B cell (primary cell): Measurements from ENCODE around the gene PHLDA3. TPM values are rescaled to one million over a fixed set of nuclear protein-coding genes. Genes with fewer than 3 reads are reported as not detected.

ENCODE experiments used
- ATAC-seq: fragments of 200-7000 bp; cut with Tn5 transposase; one replicate; pipeline ENCODE4 v1.10.0; 2021; ENCODE audit warnings: low read depth, mild to moderate bottlenecking, moderate number of reproducible peaks, moderate library complexity
- CTCF ChIA-PET: fragments of 350-600 bp; sonication (Branson Sonifier 250); formaldehyde crosslinking; loops from one replicate; lab custom pipeline; 2021; ENCODE audit warnings: antibody characterized with exemption, inconsistent platforms; lab: Charles Lee
- POLR2A ChIA-PET: fragments of 350-600 bp; sonication (Branson Sonifier 250); formaldehyde crosslinking; loops from one replicate; lab custom pipeline; 2021; ENCODE audit warnings: antibody characterized with exemption; lab: Charles Lee
- DNase-seq: peaks from one replicate; pipeline ENCODE4 v3.0.0; 2013
- H2AFZ ChIP-seq: 2 replicates; pipeline ENCODE4 v1.6.1; 2012; ENCODE audit warnings: mild to moderate bottlenecking, low read depth, low read length; ENCODE audit not compliant: insufficient read depth, poor library complexity, severe bottlenecking
- H3K27ac ChIP-seq, 2 donors: 1 replicate in 1 of 2; 2 replicates in 1 of 2; pipeline ENCODE4 v1.5.1; 2012 to 2013; ENCODE audit warnings: low read length in 2 of 2, mild to moderate bottlenecking in 2 of 2, moderate library complexity in 1 of 2
- H3K27me3 ChIP-seq, 4 experiments: fragments of 200-600 bp in 1 of 4; sonication (generic) in 1 of 4; replicated peaks in 1 of 4; 1 replicate in 2 of 4; 2 replicates in 2 of 4; pipeline versions ENCODE4 v1.6.1 to v1.7.0; 2013 to 2016; ENCODE audit warnings: low read length in 3 of 4, mild to moderate bottlenecking in 2 of 4, mixed read lengths in 1 of 4, moderate library complexity in 1 of 4; ENCODE audit not compliant: insufficient read depth in 4 of 4, control insufficient read depth in 3 of 4; ENCODE audit errors: control extremely low read depth in 1 of 4
- H3K36me3 ChIP-seq, 2 experiments: replicated peaks in 1 of 2; 1 replicate in 1 of 2; 2 replicates in 1 of 2; pipeline versions ENCODE4 v1.6.1 to v1.7.1; 2013; ENCODE audit warnings: low read length in 1 of 2; ENCODE audit not compliant: insufficient read depth in 2 of 2, control insufficient read depth in 1 of 2; ENCODE audit errors: control extremely low read depth in 1 of 2, extremely low read depth in 1 of 2
- H3K4me1 ChIP-seq, 2 donors: fragments of 200-600 bp in 1 of 2; sonication (generic) in 1 of 2; 1 replicate in 1 of 2; 2 replicates in 1 of 2; pipeline versions ENCODE4 v1.5.1 to v1.6.1; 2013 to 2017; ENCODE audit warnings: low read length in 2 of 2; ENCODE audit not compliant: control insufficient read depth in 2 of 2, insufficient read depth in 2 of 2
- H3K4me2 ChIP-seq: replicated peaks from 2 replicates; pipeline ENCODE3; 2012; ENCODE audit warnings: mild to moderate bottlenecking, low read depth, low read length; ENCODE audit not compliant: poor library complexity, severe bottlenecking
- H3K4me3 ChIP-seq, 5 experiments: fragments of 200-600 bp in 1 of 5; sonication (generic) in 1 of 5; 1 replicate in 3 of 5; 2 replicates in 2 of 5; pipeline versions ENCODE4 v1.5.1 to v1.7.0; 2011 to 2016; ENCODE audit warnings: low read length in 4 of 5, mild to moderate bottlenecking in 4 of 5, low read depth in 2 of 5, control low read depth in 1 of 5, moderate library complexity in 1 of 5; ENCODE audit not compliant: insufficient read depth in 1 of 5; ENCODE audit errors: control extremely low read depth in 1 of 5, extremely low read depth in 1 of 5
- H3K79me2 ChIP-seq: fragments of 200-600 bp; sonication (generic); one replicate; pipeline ENCODE4 v1.6.0; 2016; ENCODE audit warnings: low read length; ENCODE audit not compliant: control insufficient read depth, insufficient read depth
- H3K9ac ChIP-seq: fragments of 200-600 bp; sonication (generic); 2 replicates; pipeline ENCODE4 v1.6.1; 2017; ENCODE audit warnings: mild to moderate bottlenecking, low read length, moderate library complexity
- H3K9me3 ChIP-seq, 3 donors: one replicate each; pipeline versions ENCODE4 v1.6.1 to v1.7.1; 2013; ENCODE audit warnings: low read length in 2 of 3; ENCODE audit not compliant: control insufficient read depth in 2 of 3, insufficient read depth in 1 of 3; ENCODE audit errors: control extremely low read depth in 1 of 3
- H4K20me1 ChIP-seq: 2 replicates; pipeline ENCODE4 v1.6.0; 2012; ENCODE audit warnings: mild to moderate bottlenecking, low read length; ENCODE audit not compliant: insufficient read depth, control insufficient read depth, poor library complexity, severe bottlenecking
- H3K27ac Mint-ChIP-seq: one replicate; pipeline ENCODE4 v1.8.0; 2021; ENCODE audit warnings: mixed read lengths
- H3K27me3 Mint-ChIP-seq: one replicate; pipeline ENCODE4 v1.8.0; 2021; ENCODE audit warnings: mixed read lengths
- H3K4me1 Mint-ChIP-seq: one replicate; pipeline ENCODE4 v1.8.0; 2021; ENCODE audit warnings: mixed read lengths
- H3K4me3 Mint-ChIP-seq: one replicate; pipeline ENCODE4 v1.8.0; 2021; ENCODE audit warnings: mixed read lengths
- H3K9me3 Mint-ChIP-seq: one replicate; pipeline ENCODE4 v1.8.0; 2022; ENCODE audit warnings: mixed read lengths; ENCODE audit not compliant: insufficient read depth
- EZH2 ChIP-seq: IDR thresholded peaks from 2 replicates; pipeline ENCODE4 v1.6.1; 2012; ENCODE audit warnings: borderline replicate concordance, low read depth, mild to moderate bottlenecking, moderate library complexity, low read length; ENCODE audit not compliant: insufficient read depth, poor library complexity, severe bottlenecking
- WGBS: methylation state at CpG from one replicate; pipeline ENCODE4 v1.1.5; 2013; ENCODE audit warnings: missing lambda C conversion rate; ENCODE audit not compliant: insufficient coverage; 5-methylcytosine and 5-hydroxymethylcytosine counted together
- intact Hi-C: fragments of 100-400 bp; cut with micrococcal nuclease; formaldehyde crosslinking; loops from one replicate; pipeline ENCODE4 v1.10.0; 2022
- polyA plus RNA-seq: library from polyadenylated mRNA; depleted of rRNA; stranded (reverse); fragments of >200 nt; gene quantifications from 2 replicates; pipeline ENCODE4 v1.2.3, GENCODE V29; 2012
- total RNA-seq, 2 donors: library from RNA; stranded (reverse); fragments of 120-200 nt in 1 of 2; gene quantifications; 1 replicate in 1 of 2; 2 replicates in 1 of 2; pipeline versions ENCODE4 v1.2.3 to v1.2.4, GENCODE V29; 2013 to 2022
- TF ChIP-seq, protein P1 (sequence below): fragments of 200-600 bp; IDR thresholded peaks from one replicate; pipeline ENCODE4 v1.8.0; 2022; ENCODE audit warnings: antibody characterized with exemption, mild to moderate bottlenecking

PHLDA3 gene
- total and polyA plus RNA-seq, 2 donors (not counting 1 experiment from before 2014, with no cell fraction given) = 0.20 to 0.30 TPM

- CTCF ChIA-PET = interaction anchor here (0.6 to 1.4 kb wide), 4 partner anchors 9 to 1888 kb away, joined by 3 to 7 read pairs (median 4); no protein-coding TSS in a partner anchor
- no peaks in the 10 kb centered on the region for H3K4me1 Mint-ChIP-seq
- H3K4me1 ChIP-seq = no peaks in the 10 kb centered on the region
- H3K4me2 ChIP-seq = no peak overlapping the region
- no peaks in the 10 kb centered on the region for H4K20me1 ChIP-seq
- H3K27ac ChIP-seq = no peak overlapping the region
- POLR2A ChIA-PET = no interaction called here
- H3K27me3 ChIP-seq = peaks cover 0 to 7% (median 0%) of the 10 kb centered on the region in 4 experiments
- TF ChIP-seq, protein P1, sequence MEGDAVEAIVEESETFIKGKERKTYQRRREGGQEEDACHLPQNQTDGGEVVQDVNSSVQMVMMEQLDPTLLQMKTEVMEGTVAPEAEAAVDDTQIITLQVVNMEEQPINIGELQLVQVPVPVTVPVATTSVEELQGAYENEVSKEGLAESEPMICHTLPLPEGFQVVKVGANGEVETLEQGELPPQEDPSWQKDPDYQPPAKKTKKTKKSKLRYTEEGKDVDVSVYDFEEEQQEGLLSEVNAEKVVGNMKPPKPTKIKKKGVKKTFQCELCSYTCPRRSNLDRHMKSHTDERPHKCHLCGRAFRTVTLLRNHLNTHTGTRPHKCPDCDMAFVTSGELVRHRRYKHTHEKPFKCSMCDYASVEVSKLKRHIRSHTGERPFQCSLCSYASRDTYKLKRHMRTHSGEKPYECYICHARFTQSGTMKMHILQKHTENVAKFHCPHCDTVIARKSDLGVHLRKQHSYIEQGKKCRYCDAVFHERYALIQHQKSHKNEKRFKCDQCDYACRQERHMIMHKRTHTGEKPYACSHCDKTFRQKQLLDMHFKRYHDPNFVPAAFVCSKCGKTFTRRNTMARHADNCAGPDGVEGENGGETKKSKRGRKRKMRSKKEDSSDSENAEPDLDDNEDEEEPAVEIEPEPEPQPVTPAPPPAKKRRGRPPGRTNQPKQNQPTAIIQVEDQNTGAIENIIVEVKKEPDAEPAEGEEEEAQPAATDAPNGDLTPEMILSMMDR = no peak
- no peak for TF ChIP-seq EZH2
- peaks cover 0 to 5% (median 0%) of the 10 kb centered on the region in 3 donors for H3K9me3 ChIP-seq
- H3K27ac Mint-ChIP-seq = no peak overlapping the region
- ATAC-seq (no peak), DNase-seq (no peak)
- no peak overlapping the region for H3K4me3 Mint-ChIP-seq
- no peaks in the 10 kb centered on the region for H3K9me3 Mint-ChIP-seq
- H3K4me3 ChIP-seq = no peak overlapping the region
- H3K79me2 ChIP-seq = no peaks in the 10 kb centered on the region
- WGBS = 83% methylated on average over 1 of the region's 11 CpGs
- no peak overlapping the region for H3K9ac ChIP-seq
- H2AFZ ChIP-seq = no peak overlapping the region
- no peaks in the 10 kb centered on the region for H3K36me3 ChIP-seq
- H3K27me3 Mint-ChIP-seq = peaks cover 19% of the 10 kb centered on the region
- intact Hi-C loops = no loop called here
Measured at GRCh38 chr1:201456499-201457309, 12.3 kb downstream of the PHLDA3 start.

DNA sequence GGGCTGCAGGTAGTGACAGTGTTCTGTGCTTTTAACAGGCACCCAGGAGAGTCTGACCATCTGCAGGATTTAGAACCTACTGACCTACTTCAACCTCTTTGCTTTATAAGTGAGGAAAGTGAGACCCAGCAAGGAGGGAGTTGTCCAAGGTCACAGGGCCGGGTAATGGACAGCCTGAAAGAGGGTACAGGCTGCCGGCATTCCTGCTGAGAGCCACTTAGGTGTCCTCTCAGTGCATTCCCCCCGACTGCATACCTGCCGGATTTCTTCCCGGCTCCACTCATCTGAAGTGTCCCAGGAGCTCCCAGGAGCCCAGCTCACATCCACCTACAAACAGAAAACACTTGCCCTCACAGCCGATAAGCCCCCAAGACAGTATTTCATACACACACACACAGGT lies 13.9 kb downstream of the PHLDA3 start:
- POLR2A ChIA-PET = no interaction called here
- 94% methylated on average over 6 of the region's 6 CpGs for WGBS
- H3K9ac ChIP-seq = no peak overlapping the region
- H3K4me3 ChIP-seq = no peak overlapping the region
- peaks cover 21% of the 10 kb centered on the region for H3K27me3 Mint-ChIP-seq
- intact Hi-C loops = no loop called here
- no peak overlapping the region for H2AFZ ChIP-seq
- H3K79me2 ChIP-seq = no peaks in the 10 kb centered on the region
- H3K4me2 ChIP-seq = no peak overlapping the region
- TF ChIP-seq, protein P1 = no peak
- no peak for TF ChIP-seq EZH2
- H3K4me1 Mint-ChIP-seq = no peaks in the 10 kb centered on the region
- H3K36me3 ChIP-seq = no peaks in the 10 kb centered on the region
- H4K20me1 ChIP-seq = no peaks in the 10 kb centered on the region
- no peak overlapping the region for H3K27ac Mint-ChIP-seq
- H3K9me3 Mint-ChIP-seq = no peaks in the 10 kb centered on the region
- H3K27me3 ChIP-seq = peaks cover 0 to 16% (median 0%) of the 10 kb centered on the region in 4 experiments
- no peak overlapping the region for H3K4me3 Mint-ChIP-seq
- ATAC-seq (no peak), DNase-seq (no peak)
- H3K27ac ChIP-seq = no peak overlapping the region
- H3K4me1 ChIP-seq = peaks cover 2 to 9% of the 10 kb centered on the region in 2 donors
- H3K9me3 ChIP-seq = peaks cover 0 to 5% (median 0%) of the 10 kb centered on the region in 3 donors
- CTCF ChIA-PET = interaction anchor here (1.3 kb wide), 1 partner anchor 8 kb away, joined by 7 read pairs; no protein-coding TSS in a partner anchor
